ENCODE measurements around the gene C19orf33.

Gene C19orf33

GRCh38 chr19:38273499-38273898 is 30.6 kb upstream of the C19orf33 start:
- H3K9me3 Mint-ChIP-seq = no peaks in the 10 kb centered on the region
- H3K27ac Mint-ChIP-seq = no peak overlapping the region
- no peaks in the 10 kb centered on the region for H3K36me3 Mint-ChIP-seq (ENCODE audit: low read depth)
- H3K4me3 Mint-ChIP-seq = no peak overlapping the region
- peaks cover 7% of the 10 kb centered on the region for H3K4me1 Mint-ChIP-seq (ENCODE audit: low read depth)
- no peaks in the 10 kb centered on the region for H3K27me3 Mint-ChIP-seq

GRCh38 chr19:38274739-38275138 is 29.3 kb upstream of the C19orf33 start:
- H3K36me3 Mint-ChIP-seq (ENCODE audit: low read depth) = no peaks in the 10 kb centered on the region
- no peaks in the 10 kb centered on the region for H3K9me3 Mint-ChIP-seq
- no peak overlapping the region for H3K4me3 Mint-ChIP-seq
- H3K4me1 Mint-ChIP-seq (ENCODE audit: low read depth) = peaks cover 7% of the 10 kb centered on the region
- H3K27ac Mint-ChIP-seq = no peak overlapping the region
- H3K27me3 Mint-ChIP-seq = no peaks in the 10 kb centered on the region

GRCh38 chr19:38276942-38277517 is 27.0 kb upstream of the C19orf33 start:
- no peak overlapping the region for H3K27ac Mint-ChIP-seq
- no peaks in the 10 kb centered on the region for H3K27me3 Mint-ChIP-seq
- no peaks in the 10 kb centered on the region for H3K9me3 Mint-ChIP-seq
- H3K36me3 Mint-ChIP-seq (ENCODE audit: low read depth) = no peaks in the 10 kb centered on the region
- peaks cover 6% of the 10 kb centered on the region for H3K4me1 Mint-ChIP-seq (ENCODE audit: low read depth)
- H3K4me3 Mint-ChIP-seq = no peak overlapping the region

GRCh38 chr19:38277549-38277948 is 26.5 kb upstream of the C19orf33 start:
- Mint-ChIP-seq H3K27ac (no peak overlapping the region), H3K27me3 (no peaks in the 10 kb centered on the region), H3K4me3 (no peak overlapping the region), H3K9me3 (no peaks in the 10 kb centered on the region), H3K36me3 (ENCODE audit: low read depth) (no peaks in the 10 kb centered on the region), H3K4me1 (ENCODE audit: low read depth) (peaks cover 8% of the 10 kb centered on the region)

GRCh38 chr19:38277969-38278680 is 25.9 kb upstream of the C19orf33 start:
- Mint-ChIP-seq H3K27ac (no peak overlapping the region), H3K27me3 (no peaks in the 10 kb centered on the region), H3K9me3 (no peaks in the 10 kb centered on the region), H3K36me3 (ENCODE audit: low read depth) (no peaks in the 10 kb centered on the region), H3K4me1 (ENCODE audit: low read depth) (peaks cover 8% of the 10 kb centered on the region), H3K4me3 (no peak overlapping the region)

- H3K27me3 Mint-ChIP-seq = no peaks in the 10 kb centered on the region
- no peaks in the 10 kb centered on the region for H3K9me3 Mint-ChIP-seq
- H3K4me1 Mint-ChIP-seq (ENCODE audit: low read depth) = peaks cover 8% of the 10 kb centered on the region
- H3K36me3 Mint-ChIP-seq (ENCODE audit: low read depth) = no peaks in the 10 kb centered on the region
- no peak overlapping the region for H3K27ac Mint-ChIP-seq
- H3K4me3 Mint-ChIP-seq = no peak overlapping the region
Observed at GRCh38 chr19:38278751-38279150, 25.3 kb upstream of the C19orf33 start.

GRCh38 chr19:38280030-38280921 is 23.8 kb upstream of the C19orf33 start:
- no peaks in the 10 kb centered on the region for H3K36me3 Mint-ChIP-seq (ENCODE audit: low read depth)
- peaks cover 10% of the 10 kb centered on the region for H3K4me1 Mint-ChIP-seq (ENCODE audit: low read depth)
- H3K27ac Mint-ChIP-seq = no peak overlapping the region
- H3K4me3 Mint-ChIP-seq = no peak overlapping the region
- no peaks in the 10 kb centered on the region for H3K9me3 Mint-ChIP-seq
- no peaks in the 10 kb centered on the region for H3K27me3 Mint-ChIP-seq

- no peaks in the 10 kb centered on the region for H3K9me3 Mint-ChIP-seq
- peaks cover 10% of the 10 kb centered on the region for H3K4me1 Mint-ChIP-seq (ENCODE audit: low read depth)
- peaks cover 4% of the 10 kb centered on the region for H3K36me3 Mint-ChIP-seq (ENCODE audit: low read depth)
- H3K27me3 Mint-ChIP-seq = no peaks in the 10 kb centered on the region
- H3K4me3 Mint-ChIP-seq = no peak overlapping the region
- H3K27ac Mint-ChIP-seq = peak overlapping the region; percentile 6
Observed at GRCh38 chr19:38281811-38282566, 22.1 kb upstream of the C19orf33 start.

GRCh38 chr19:38283271-38283670 is 20.8 kb upstream of the C19orf33 start:
- H3K27ac Mint-ChIP-seq = no peak overlapping the region
- H3K9me3 Mint-ChIP-seq = no peaks in the 10 kb centered on the region
- H3K27me3 Mint-ChIP-seq = no peaks in the 10 kb centered on the region
- H3K4me3 Mint-ChIP-seq = no peak overlapping the region
- peaks cover 4% of the 10 kb centered on the region for H3K36me3 Mint-ChIP-seq (ENCODE audit: low read depth)
- peaks cover 10% of the 10 kb centered on the region for H3K4me1 Mint-ChIP-seq (ENCODE audit: low read depth)

- no peak overlapping the region for H3K27ac Mint-ChIP-seq
- no peaks in the 10 kb centered on the region for H3K9me3 Mint-ChIP-seq
- H3K4me1 Mint-ChIP-seq (ENCODE audit: low read depth) = peaks cover 10% of the 10 kb centered on the region
- peaks cover 4% of the 10 kb centered on the region for H3K36me3 Mint-ChIP-seq (ENCODE audit: low read depth)
- no peak overlapping the region for H3K4me3 Mint-ChIP-seq
- no peaks in the 10 kb centered on the region for H3K27me3 Mint-ChIP-seq
Observed at GRCh38 chr19:38284422-38284821, 19.6 kb upstream of the C19orf33 start.

- Mint-ChIP-seq H3K4me1 (ENCODE audit: low read depth) (peaks cover 10% of the 10 kb centered on the region), H3K27me3 (no peaks in the 10 kb centered on the region), H3K4me3 (no peak overlapping the region), H3K27ac (no peak overlapping the region), H3K9me3 (no peaks in the 10 kb centered on the region), H3K36me3 (ENCODE audit: low read depth) (peaks cover 6% of the 10 kb centered on the region)
Observed at GRCh38 chr19:38285567-38285966, 18.5 kb upstream of the C19orf33 start.

- Mint-ChIP-seq H3K4me1 (ENCODE audit: low read depth) (peaks cover 3% of the 10 kb centered on the region), H3K27ac (no peak overlapping the region), H3K27me3 (no peaks in the 10 kb centered on the region), H3K4me3 (no peak overlapping the region), H3K36me3 (ENCODE audit: low read depth) (peaks cover 11% of the 10 kb centered on the region), H3K9me3 (no peaks in the 10 kb centered on the region)
Observed at GRCh38 chr19:38287604-38288003, 16.4 kb upstream of the C19orf33 start.

GRCh38 chr19:38288123-38288855 is 15.8 kb upstream of the C19orf33 start:
- H3K4me3 Mint-ChIP-seq = no peak overlapping the region

GRCh38 chr19:38289955-38290354 is 14.1 kb upstream of the C19orf33 start:
- no peak overlapping the region for H3K27ac Mint-ChIP-seq
- no peaks in the 10 kb centered on the region for H3K27me3 Mint-ChIP-seq
- no peak overlapping the region for H3K4me3 Mint-ChIP-seq
- no peaks in the 10 kb centered on the region for H3K4me1 Mint-ChIP-seq (ENCODE audit: low read depth)
- H3K36me3 Mint-ChIP-seq (ENCODE audit: low read depth) = peaks cover 11% of the 10 kb centered on the region
- H3K9me3 Mint-ChIP-seq = no peaks in the 10 kb centered on the region

More at GRCh38 chr19:38288123-38288855, 15.8 kb upstream of the C19orf33 start:
- no peak overlapping the region for H3K27ac Mint-ChIP-seq
- peaks cover 11% of the 10 kb centered on the region for H3K36me3 Mint-ChIP-seq (ENCODE audit: low read depth)
- no peaks in the 10 kb centered on the region for H3K27me3 Mint-ChIP-seq
- H3K9me3 Mint-ChIP-seq = no peaks in the 10 kb centered on the region
- H3K4me1 Mint-ChIP-seq (ENCODE audit: low read depth) = peaks cover 3% of the 10 kb centered on the region

All from stimulated activated naive CD8-positive, alpha-beta T cell treated with anti-CD3 and anti-CD28 coated beads, Interleukin-15, Interleukin-2, amounts not matched to agents 100 ng/mL and 50 ng/mL, for 24 hours (primary cell).